Glomerular visceral epithelial cell (primary cell): ENCODE measurements around the gene NECAB2.

Experiments
- DNase-seq: peaks from one replicate; pipeline ENCODE4 v3.0.0-alpha.2; 2016; ENCODE audit errors: extremely low spot score

NECAB2 gene

DNA sequence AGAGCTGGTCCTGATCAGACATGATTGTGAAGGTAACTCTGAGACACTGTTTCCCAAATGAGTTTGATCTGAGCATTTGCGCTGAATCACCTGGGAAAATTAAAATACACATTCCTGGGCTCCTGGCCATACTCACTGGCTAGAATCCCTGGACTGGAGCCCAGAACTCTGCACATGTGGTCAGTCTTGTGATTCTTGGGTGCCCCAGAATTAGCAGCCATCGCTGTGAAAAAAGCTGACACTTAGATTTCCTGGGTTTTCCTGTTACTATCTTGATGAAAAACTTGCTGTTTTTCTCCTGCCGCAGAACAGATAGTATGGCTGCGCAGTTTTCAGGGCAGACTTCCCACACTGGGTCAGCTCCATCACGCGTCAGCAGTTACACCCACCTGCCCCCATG, 24.6 kb downstream of the NECAB2 start:
- peak; percentile 38 for DNase-seq

DNA sequence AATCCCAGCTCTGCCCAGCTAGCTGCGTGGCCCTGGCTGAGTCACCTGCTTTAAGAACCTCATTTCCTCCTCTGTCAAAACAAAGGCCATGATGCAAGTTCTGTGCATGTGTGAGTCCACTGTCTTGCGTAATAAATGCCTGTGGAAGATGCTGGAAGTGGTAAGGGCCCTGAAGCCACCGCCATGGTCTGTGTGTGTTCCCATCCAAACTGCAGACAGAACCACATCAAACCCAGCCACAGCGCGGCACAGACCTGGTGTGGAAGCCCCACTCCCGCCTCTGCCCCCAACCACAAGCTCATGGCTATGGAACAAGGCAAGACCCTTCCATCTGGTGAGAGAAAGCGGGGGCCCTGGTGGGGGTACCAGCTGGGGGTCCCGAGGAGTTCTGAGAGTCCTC, 26.0 kb downstream of the NECAB2 start:
- DNase-seq: peak; percentile 50

DNA sequence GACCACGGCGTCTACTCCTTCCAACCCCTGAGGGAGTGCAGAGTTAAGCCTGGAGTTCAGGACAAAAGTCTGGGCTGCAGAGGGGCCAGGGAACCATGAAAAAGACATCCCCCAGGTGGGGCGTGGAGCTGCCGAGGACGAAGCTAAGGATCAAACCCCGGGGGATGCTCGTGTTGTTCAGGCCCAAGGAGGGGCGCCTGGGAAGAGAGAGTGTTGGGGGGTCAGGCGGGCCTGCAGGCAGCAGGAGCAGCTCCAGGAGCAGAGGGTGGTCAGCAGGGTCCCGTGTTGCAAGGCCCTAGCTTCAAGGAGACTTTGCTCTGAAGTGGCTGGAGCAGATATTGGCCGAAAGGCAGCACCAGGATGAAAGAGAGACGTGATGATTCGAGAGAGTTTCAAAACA, 26.7 kb downstream of the NECAB2 start:
- no peak for DNase-seq

DNA sequence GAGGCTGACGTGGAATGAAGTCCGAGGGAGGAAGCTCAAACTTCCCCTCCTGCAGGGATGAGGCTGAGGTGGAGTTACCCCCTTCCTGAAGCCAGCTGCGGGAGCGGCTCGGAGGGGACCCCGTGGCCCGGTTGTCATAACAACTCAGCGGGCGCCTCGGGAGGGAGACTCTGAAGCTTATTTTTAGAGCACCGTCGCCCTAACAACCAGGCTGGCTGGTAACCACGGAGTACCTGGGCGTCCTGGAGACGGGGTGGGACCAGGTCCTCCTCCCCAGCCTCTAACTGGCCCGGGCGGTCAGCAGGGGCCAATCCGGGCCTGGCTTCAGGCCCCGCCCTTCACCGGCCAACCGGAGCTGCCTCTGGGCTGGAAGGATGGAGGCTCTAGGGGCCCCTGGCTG, 27.7 kb downstream of the NECAB2 start:
- DNase-seq: no peak

DNA sequence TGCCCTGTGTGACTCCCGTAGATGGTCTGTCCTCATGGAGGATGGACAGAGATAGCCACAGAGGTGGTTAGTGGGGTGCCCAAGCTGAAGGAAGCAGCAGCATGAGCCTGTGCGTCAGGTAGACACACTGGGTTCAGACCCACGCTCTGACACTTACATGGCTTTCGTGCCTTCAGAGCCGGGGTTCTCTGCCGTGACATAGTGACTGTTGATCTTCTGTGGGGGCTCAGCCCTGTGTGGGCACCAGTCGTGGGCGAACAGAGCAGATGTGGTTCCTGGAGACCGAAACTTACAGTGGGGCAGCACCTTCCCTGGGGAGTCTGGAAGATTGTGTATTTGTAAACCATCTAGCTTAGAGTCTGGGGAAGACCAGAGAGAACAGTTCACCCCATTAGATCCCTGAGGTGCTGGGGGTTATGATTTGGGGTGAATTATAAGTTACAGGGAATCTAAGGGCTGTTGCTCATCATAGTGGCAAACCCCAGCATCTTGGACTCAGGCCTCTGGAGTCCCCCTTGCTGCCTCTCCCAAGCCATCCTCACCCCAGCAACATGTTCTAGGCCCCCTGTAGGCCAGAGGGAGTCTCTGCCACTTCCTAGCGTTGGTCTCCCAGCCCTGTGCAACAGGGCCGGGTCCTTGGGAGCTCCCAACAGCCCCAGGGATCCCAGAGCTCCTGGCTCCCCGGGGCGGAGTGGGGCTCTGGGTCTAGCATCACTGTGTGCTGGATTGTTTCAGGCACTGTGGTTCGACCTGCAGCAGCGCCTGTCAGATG, 28.6 kb downstream of the NECAB2 start:
- no peak for DNase-seq

DNA sequence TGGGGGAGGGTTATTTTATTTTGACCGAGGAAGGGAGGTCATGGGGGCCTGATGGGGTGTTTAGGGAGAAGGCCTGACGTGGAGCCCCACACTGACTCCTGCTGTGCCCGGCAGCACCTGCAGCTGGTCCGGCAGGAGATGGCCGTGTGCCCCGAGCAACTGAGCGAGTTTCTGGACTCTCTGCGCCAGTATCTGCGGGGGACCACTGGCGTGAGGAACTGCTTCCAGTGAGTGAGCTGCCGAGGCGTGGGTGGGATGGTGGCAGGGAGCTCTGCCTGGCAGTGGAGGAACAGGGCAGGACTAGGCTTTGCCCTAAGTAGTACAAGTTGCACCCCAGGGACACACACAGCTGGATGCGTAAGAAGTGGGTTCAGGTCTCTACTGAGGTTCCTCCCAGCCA, 30.0 kb downstream of the NECAB2 start:
- DNase-seq: no peak

DNA sequence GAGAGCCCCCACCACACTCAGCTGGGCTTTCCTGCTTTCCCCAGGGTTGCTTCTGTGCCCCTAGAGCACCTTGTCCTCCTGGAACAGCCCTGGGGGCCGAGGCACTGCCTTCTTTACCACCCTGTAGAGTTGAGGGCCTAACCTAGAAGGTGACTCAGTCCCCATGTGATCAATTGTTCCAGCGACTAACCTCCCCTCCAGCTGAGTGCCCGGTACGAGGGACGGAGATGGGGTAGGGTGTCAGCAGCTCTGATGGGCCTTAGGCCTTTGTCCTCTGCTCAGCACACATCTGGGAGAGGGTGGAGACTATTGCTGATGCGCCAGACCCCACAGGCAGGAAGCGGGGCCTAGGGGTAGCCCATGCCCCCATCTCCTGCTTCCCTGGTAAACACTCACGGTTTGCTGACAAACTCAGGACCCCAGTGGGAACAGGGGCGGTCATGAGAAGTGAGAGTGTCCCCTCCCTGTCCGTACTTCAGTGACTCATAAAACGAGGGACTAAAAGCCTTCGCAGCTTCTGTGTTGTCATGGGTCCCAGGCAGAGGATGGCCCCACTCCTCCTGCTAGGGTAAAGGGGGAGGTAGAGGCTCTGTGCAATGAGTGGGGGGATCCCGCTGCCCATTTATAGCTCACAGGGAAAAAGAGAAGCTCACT, 33.1 kb downstream of the NECAB2 start:
- DNase-seq: no peak

DNA sequence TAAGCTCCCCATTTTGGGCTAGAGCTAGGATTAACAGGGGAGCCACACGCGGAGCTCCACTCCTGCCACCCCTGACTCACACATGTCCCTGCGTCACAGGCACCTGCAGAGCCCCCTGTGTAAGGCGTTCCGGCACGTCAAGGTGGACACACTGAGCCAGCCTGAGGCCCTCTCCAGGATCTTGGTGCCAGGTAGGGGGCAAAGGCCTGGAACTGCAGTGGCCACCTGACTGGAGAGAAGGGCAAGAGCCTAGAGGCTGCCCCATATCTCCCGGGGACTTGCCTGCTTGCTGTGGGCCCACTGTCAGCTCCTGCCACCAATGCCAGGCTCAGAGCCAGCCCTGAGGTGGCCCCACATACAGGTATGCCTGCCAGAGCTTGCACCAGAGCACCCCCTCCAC, 33.7 kb downstream of the NECAB2 start:
- DNase-seq: no peak

DNA sequence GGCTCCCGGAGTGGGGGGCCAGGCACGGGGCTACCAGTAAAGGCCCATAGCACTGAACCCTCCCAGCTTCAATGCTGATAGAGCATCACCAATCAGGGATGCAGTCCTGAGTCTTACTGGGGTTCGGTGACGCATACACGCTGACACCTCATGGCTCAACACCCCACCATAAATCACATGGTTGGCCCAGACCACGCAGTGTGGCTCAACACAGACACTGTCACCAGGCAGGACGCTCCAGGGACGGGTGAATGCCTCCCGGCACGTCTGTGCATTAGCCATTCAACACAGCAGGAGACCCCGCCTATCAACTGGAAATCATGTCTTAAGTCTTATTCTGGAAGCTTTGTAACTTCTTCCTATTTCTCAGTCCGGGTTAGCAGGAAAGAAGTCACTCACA, 35.0 kb downstream of the NECAB2 start:
- no peak for DNase-seq

DNA sequence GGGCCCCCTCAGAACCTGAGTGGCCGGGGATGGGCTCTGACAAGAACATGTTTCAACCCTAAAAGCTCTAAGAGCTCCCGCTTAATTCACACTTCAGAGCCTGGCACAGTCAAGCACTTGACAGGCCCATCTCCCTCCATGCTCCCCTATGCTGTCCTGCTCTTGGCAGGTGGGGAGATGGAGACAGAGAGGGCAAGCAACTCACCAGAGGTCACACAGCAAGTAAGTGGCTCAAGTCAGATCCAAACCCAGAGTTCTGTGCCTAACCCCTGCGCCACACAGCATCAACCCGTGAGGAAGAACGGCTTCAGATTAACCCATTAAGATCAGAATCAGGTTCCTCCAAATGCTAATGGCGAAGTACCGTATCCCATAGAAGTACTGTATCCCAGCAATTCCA, 36.4 kb downstream of the NECAB2 start:
- DNase-seq: no peak

DNA sequence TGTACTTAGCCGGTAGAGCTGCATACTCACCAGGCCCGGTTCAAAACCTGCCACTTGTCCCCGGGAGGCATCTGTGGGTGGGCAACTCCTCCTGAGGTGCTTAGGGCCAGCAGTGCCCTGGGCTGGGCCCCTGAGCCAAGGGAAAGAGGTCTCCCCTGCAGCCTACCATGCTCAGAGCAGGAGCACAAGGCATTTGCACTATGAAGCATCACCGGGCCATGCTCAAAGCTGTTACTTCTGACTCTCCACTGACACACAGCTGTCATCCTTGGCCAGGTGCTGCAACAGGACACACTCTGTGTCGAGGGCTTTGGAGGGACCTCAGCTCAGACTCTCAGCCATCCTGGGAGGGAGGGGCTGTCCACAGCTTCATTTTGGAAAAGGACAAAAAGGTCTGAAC, 37.3 kb downstream of the NECAB2 start:
- DNase-seq: no peak

DNA sequence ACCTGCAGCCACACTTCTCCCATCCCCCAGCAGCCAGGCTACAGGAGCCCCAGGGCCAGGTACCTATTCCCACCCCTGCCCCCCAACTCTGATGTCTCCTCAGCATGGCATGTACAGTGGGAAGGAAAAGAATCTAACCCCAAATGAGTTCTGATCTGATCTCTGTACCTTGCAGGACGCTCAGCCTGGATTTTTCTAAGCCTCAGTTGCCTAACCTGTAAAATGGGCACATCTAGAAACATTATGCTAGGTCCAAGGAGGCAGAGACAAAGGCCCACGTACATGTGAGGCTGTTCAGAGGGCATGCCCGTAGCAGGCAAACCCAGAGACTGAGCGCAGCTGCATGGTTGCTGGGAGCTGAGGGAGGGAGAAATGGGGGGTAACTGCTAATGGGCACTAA, 39.5 kb downstream of the NECAB2 start:
- no peak for DNase-seq

DNA sequence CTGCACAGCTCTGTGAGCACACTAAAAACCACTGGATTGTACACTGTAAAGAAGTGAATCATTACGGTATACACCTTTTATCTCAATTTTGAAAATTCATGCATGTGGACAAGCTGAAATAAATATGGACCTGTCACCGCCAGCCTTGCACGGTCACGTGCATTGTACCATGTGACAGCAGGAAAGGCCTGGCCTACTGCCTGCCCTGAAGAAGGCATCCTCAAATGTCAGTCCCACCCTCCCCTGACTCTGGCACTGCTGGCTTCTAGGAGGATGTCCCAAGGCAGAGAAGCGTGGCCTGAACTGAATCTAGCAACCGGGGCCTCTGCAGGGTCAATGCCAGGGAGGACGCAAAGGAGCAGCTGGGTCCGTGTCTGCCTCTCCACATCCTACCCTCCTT, 39.9 kb downstream of the NECAB2 start:
- no peak for DNase-seq

DNA sequence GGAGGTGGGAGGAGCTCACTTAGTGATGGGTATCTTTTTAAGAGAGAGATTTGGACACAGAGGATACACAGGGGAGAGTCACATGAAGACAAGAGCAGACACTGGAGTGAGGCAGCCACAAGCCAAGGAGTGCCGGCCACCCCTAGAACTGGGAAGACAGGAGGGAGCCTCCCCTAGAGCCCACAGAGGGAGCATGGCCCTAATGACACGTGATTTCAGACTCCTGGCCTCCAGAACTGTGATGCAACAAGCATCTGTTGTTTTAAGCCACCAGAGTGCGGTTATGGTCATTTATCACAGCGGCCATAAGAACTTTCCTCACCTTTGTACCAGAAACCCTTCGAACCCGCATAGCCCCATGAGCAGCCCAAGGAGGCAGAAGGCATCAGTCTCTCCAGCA, 41.2 kb downstream of the NECAB2 start:
- no peak for DNase-seq

DNA sequence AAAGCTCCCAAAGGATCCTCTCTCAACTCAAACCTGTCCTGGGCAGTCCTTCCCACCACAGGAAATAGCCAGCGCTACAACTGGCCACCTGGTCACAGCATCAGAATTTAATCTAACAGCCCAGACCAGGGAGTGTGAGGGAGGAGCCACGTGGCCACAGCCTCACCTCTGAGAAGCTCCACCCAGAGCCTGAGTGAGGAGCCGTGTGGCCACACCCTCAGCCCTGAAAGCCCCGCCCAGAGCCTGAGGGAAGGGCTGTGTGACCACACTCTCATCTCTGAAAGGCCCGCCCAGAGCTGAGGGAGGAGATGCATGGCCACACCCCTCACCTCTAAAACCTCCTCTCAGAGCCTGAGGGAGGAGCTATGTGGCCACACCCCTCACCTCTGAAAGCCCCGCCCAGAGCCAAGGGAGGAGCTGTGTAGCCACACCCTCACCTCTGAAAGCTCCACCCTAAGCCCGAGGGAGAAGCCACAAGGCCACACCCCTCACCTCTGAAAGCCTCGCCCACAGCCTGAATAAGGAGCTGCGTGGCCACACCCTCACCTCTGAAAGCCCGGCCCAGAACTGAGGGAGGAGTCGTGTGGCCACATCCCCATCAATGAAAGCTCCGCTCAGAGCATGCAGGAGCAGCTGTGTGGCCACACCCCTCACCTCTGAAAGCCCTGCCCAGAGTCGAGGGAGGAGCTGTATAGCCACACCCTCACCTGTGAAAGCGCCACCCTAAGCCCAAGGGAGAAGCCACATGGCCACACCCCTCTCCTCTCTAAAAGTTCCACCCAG, 45.9 kb downstream of the NECAB2 start:
- DNase-seq: peak; percentile 73

DNA sequence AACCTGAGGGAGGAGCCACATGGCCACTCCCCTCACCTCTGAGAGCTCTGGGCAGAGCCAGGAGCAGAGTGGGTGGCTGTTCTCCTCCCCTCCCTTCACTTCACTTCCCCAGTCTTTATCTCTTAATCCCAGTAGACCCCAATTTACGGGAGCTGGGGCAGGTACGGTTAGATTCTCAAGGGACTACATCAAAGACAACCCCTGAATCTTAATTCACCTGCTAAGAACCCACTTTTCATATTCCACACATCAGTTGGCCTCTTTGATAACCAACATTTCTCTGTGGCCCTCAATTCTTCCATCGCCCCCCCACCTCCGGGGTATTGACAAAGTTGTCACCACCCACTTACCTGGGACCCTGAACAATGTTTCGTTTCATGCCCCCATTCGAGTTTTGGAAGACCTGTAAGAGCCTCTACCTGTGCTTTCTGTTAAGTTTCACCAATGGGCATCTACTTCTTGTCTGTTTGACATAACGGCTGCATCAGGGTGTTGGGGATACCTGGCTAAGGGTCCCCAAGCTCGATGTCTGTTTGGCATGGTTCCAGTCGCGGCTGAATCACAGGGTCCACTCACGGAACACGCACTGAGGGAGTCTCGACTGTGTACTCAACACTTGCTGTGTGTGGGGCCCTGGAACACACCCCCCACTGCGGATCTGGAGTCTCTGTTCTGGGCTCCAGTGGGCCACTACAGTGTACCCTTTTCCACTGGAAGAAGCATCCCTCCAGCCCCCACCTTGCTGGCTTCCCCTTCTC, 46.7 kb downstream of the NECAB2 start:
- DNase-seq: no peak

DNA sequence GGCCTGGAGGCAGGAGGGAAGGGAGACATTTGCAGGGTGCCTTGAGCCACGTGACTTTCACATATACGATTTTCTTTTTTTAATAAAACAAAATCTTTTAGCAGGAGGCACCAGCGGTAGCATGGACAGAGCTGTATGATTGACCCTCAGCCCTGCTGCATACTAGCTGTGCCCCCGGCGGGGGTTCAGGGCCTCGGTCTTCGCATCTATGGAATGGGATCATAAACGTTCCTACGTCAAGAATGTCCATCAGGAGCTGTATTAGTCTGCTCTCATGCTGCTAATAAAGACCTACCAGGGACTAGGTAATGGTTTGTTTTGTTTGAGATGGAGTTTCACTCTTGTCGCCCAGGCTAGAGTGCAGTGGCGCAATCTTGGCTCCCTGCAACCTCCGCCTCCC, 47.4 kb downstream of the NECAB2 start:
- DNase-seq: no peak

DNA sequence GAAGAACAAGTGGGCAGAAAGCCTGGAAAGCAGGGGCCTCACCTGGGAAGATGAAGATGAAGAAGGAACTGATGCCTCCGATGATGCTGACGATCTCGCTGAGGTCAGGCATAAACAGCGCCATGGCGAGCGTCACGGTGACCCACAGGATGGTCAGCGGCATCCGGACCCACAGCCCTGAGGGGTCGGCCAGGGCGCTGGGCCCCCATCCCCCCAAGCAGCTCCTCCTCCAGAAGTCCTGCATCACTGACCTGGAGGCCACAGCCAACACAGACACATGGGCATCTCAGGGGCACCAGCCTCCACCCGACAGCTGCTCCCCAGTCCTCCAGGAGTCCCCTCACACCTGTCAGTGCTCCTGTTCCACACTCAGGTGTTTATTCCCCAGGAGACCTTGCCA, 48.4 kb downstream of the NECAB2 start:
- DNase-seq: no peak

DNA sequence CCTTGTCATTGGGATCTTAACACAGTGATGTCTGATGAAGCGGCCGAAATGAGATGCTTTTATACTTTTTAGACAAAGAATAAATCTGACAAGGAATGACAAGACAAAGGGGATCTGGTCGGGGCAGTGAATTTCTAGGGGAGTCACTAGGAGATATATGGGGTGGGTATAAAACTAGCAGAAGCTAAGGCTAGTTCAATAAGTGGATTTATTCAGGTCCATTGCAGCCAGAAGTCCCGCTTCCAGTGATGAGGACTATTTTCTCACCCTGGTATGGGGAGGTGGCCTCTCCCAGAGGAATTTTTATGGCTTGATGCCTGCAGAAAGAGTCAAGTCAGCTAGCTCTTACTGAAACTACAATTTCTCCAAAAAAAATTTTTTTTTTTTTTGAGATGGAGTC, 50.7 kb downstream of the NECAB2 start:
- DNase-seq: no peak

DNA sequence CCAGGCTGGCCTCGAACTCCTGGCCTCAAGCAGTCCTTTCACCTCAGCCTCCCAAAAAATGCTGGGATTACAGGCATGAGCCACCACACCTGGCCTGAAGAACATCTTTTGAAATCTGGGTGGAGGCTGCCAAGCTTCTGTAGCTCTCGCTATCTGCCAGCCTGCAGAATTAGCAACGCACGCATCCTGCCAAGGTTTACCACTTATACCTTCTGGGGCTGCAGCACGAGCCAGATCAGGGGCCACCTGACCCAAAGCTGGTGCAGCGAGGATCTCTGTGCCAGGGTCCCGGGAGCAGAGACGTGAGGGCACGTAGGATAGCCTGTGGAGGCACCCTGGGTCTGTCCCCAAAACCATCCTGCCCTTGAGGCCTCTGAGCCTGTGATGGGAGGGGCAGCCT, 52.3 kb downstream of the NECAB2 start:
- no peak for DNase-seq

DNA sequence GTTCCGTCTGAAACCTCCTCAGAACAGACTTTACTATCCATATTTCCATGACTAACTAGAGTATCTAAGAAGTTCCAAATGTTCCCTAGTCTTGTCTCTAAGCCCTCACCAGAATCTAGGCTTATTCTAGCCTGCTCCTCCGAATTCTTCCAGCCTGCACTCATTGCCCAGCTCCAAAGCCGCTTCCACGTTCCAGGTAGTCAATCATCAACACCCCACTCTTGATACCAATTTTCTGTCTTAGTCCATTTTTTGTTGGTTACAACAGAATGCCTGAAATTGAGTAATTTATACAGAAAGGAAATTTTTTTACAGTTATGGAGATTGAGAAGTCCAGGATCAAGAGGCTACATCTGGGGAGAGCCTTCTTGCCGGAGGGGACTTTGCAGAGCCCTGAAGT, 53.4 kb downstream of the NECAB2 start:
- no peak for DNase-seq

DNA sequence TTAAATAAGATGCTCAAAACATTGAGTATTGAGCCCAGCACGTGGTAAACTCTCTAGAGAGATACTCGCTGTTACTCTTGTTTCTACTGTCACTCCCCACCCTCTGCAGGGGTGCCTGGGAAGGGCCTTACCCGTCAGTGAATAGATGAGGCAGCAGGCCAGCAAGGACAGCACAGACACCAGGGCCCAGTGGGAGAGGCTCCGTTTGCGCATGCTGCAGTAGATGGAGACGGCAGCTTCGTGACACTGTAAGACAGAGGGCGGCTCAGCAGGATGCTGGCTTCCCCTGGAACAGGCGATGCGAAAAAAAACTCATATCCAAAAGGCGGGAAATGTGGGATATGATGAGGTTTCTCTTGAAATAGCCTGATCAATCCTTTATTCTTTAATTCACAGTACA, 54.6 kb downstream of the NECAB2 start:
- DNase-seq: no peak
